ENCODE data around the gene MYO10.
"Not testable (repeated sequence)": the region's sequence is repeated elsewhere in the genome, so short reads cannot be mapped to it uniquely, and the experiment has no call there.

The MYO10 gene

GRCh38 chr5:16936150-16936988 is at the start of gene MYO10:
Gene MYO10, minus strand, starts transcription at chr5:16936288. Its CDS starts 480 bp downstream, at chr5:16935808.
- peak; percentile 51 for DNase-seq

- not testable (repeated sequence) for DNase-seq
Measured at GRCh38 chr5:16985304-16985703, 49.2 kb upstream of the MYO10 start.

GRCh38 chr5:16983972-16984371 is 47.9 kb upstream of the MYO10 start:
- DNase-seq = no peak

GRCh38 chr5:16983022-16983639 is 47.0 kb upstream of the MYO10 start:
- DNase-seq = no peak

GRCh38 chr5:16981700-16982099 is 45.6 kb upstream of the MYO10 start:
- DNase-seq = no peak

- no peak for DNase-seq
Measured at GRCh38 chr5:16980983-16981382, 44.9 kb upstream of the MYO10 start.

GRCh38 chr5:16978296-16978695 is 42.2 kb upstream of the MYO10 start:
- no peak for DNase-seq

- no peak for DNase-seq
Measured at GRCh38 chr5:16976625-16977008, 40.5 kb upstream of the MYO10 start.

- peak; percentile 74 for DNase-seq
Measured at GRCh38 chr5:16975950-16976624, 40.0 kb upstream of the MYO10 start.

- no peak for DNase-seq
Measured at GRCh38 chr5:16974981-16975380, 38.9 kb upstream of the MYO10 start.

- no peak for DNase-seq
Measured at GRCh38 chr5:16970826-16971225, 34.7 kb upstream of the MYO10 start.

- DNase-seq = no peak
Measured at GRCh38 chr5:16970260-16970659, 34.2 kb upstream of the MYO10 start.

GRCh38 chr5:16965581-16965980 is 29.5 kb upstream of the MYO10 start:
- no peak for DNase-seq

GRCh38 chr5:16963821-16964220 is 27.7 kb upstream of the MYO10 start:
- no peak for DNase-seq

- DNase-seq = no peak
Measured at GRCh38 chr5:16961131-16961530, 25.0 kb upstream of the MYO10 start.

- no peak for DNase-seq
Measured at GRCh38 chr5:16957304-16958196, 21.5 kb upstream of the MYO10 start.

GRCh38 chr5:16953729-16954128 is 17.6 kb upstream of the MYO10 start:
- no peak for DNase-seq

GRCh38 chr5:16952968-16953671 is 17.0 kb upstream of the MYO10 start:
- no peak for DNase-seq

GRCh38 chr5:16946725-16947124 is 10.6 kb upstream of the MYO10 start:
- DNase-seq = no peak

- no peak for DNase-seq
Measured at GRCh38 chr5:16944816-16945562, 8.9 kb upstream of the MYO10 start.

Data from OCI-M1 (cell line).